ENCODE results near the gene CHAF1B. TPM values are rescaled to one million over a fixed set of nuclear protein-coding genes. Genes with fewer than 3 reads are reported as not detected.

The CHAF1B gene
- total RNA-seq, 4 donors from 2014 or later, result 1.2 to 3.9 (median 2.6) TPM

DNA sequence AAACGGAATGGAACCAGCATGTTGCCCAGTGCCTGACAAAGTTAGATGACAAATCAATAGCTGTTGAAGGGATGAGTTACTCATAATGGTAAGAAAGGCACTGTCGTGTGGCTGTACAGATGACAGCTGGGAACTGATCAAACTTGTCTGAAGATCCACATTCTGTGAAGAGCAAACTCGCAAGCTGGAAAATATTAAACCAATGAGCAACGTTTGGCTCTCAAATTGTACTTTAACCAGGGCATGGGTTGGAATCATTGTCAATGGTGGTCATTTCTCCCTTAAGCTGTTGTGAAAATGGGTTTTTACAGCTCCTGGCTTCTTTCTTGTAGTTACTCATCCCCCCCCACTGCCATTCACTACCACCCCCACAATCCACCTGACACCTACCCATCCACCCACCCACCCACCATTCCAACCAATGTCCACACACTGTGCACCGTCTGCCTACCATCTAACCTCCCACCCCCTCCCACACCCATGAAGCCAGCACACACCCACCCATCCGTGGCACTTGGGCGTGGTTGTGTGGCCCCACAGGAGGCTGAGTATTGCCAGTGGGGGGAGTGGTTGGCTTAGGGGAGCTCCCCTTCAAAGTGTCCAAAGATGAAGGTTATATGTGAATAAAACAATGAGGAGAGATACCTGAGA is 48.0 kb downstream of the CHAF1B start:
- WGBS, result 74% methylated on average over 7 of the region's 7 CpGs
- TF ChIP-seq CTCF (IDR thresholded peaks at IDR 0.05) (no peak), POLR2AphosphoS5 (IDR thresholded peaks at IDR 0.05) (no peak)
- Histone ChIP-seq H3K27ac (no peak overlapping the region), H3K9me3 (no peaks in the 10 kb centered on the region), H3K27me3 (no peaks in the 10 kb centered on the region), H3K4me1 (peaks cover 12% of the 10 kb centered on the region), H3K36me3 (no peaks in the 10 kb centered on the region), H3K4me3 (no peak overlapping the region)
- DNase-seq (ENCODE audit: low spot score in 2 of 2), result no peak

GRCh38 chr21:36434144-36434543 is 49.0 kb downstream of the CHAF1B start:
- Histone ChIP-seq H3K27ac (no peak overlapping the region), H3K4me1 (peaks cover 12% of the 10 kb centered on the region), H3K9me3 (no peaks in the 10 kb centered on the region), H3K4me3 (no peak overlapping the region), H3K27me3 (no peaks in the 10 kb centered on the region), H3K36me3 (no peaks in the 10 kb centered on the region)
- TF ChIP-seq POLR2A (IDR thresholded peaks at IDR 0.05), result no peak
- no peak for TF ChIP-seq POLR2AphosphoS5 (IDR thresholded peaks at IDR 0.05)
- no peak for TF ChIP-seq EP300 (IDR thresholded peaks at IDR 0.05)
- no peak for TF ChIP-seq CTCF (IDR thresholded peaks at IDR 0.05)
- no peak for DNase-seq (ENCODE audit: low spot score in 2 of 2)
- WGBS, result 94% methylated on average over 6 of the region's 6 CpGs

GRCh38 chr21:36436829-36437744 is 51.9 kb downstream of the CHAF1B start:
- WGBS, result 92% methylated on average over 5 of the region's 5 CpGs

DNA sequence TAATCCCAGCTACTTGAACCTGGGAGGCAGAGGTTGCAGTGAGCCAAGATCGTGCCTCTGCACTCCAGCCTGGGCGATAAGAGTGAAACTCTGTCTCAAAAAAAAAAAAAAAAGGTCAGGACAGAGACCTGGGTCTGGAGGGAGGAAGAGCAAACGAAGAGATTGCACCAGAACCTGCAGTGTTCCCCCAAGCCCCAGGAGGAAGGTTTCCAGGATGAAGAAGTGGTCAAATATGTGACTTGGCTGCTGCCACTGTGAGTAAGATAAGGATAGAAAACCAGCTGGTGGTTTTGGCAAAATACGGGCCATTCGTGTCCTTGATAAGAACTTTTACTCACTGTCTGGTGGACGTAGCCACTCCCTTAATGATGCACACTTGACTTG is 52.5 kb downstream of the CHAF1B start:
- no peaks in the 10 kb centered on the region for H3K36me3 ChIP-seq
- H3K4me1 ChIP-seq, result no peaks in the 10 kb centered on the region
- H3K27me3 ChIP-seq, result no peaks in the 10 kb centered on the region
- 52% methylated on average over 6 of the region's 6 CpGs for WGBS
- H3K4me3 ChIP-seq, result no peak overlapping the region
- TF ChIP-seq POLR2A (IDR thresholded peaks at IDR 0.05) (no peak), POLR2AphosphoS5 (IDR thresholded peaks at IDR 0.05) (no peak), EP300 (IDR thresholded peaks at IDR 0.05) (no peak), CTCF (IDR thresholded peaks at IDR 0.05) (no peak)
- no peaks in the 10 kb centered on the region for H3K9me3 ChIP-seq
- DNase-seq (ENCODE audit: low spot score in 2 of 2), result no peak
- H3K27ac ChIP-seq, result no peak overlapping the region

More at GRCh38 chr21:36436829-36437744, 51.9 kb downstream of the CHAF1B start:
- Histone ChIP-seq H3K27me3 (no peaks in the 10 kb centered on the region), H3K27ac (no peak overlapping the region), H3K4me3 (no peak overlapping the region), H3K9me3 (no peaks in the 10 kb centered on the region), H3K36me3 (no peaks in the 10 kb centered on the region), H3K4me1 (no peaks in the 10 kb centered on the region)
- no peak for DNase-seq (ENCODE audit: low spot score in 2 of 2)
- TF ChIP-seq POLR2A (IDR thresholded peaks at IDR 0.05) (no peak), EP300 (IDR thresholded peaks at IDR 0.05) (no peak), CTCF (IDR thresholded peaks at IDR 0.05) (no peak), POLR2AphosphoS5 (IDR thresholded peaks at IDR 0.05) (no peak)

DNA sequence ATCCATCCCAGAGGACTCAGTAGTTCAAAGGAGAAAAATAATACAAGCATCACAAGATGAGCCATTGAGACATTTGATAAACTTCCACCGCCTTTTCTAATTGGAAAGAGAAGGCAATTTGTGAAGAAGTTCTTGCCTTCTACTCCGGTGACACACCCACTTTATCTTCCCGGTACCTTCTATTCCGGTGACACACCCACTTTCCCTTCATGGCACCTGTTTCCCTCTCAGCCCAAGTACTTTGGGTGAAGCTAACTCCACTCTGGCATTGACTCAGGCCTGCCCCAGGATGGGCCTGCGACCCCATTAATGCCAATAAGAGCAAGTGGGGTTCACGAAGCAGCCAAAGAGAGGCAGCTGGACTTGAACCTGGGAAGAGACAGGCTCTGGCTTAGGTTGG is 56.5 kb downstream of the CHAF1B start:
- TF ChIP-seq POLR2A (IDR thresholded peaks at IDR 0.05), result no peak
- no peak for TF ChIP-seq EP300 (IDR thresholded peaks at IDR 0.05)
- no peak for TF ChIP-seq POLR2AphosphoS5 (IDR thresholded peaks at IDR 0.05)
- TF ChIP-seq CTCF (IDR thresholded peaks at IDR 0.05), result no peak
- no peak overlapping the region for H3K27ac ChIP-seq
- no peaks in the 10 kb centered on the region for H3K4me1 ChIP-seq
- no peak for DNase-seq (ENCODE audit: low spot score in 2 of 2)
- no peaks in the 10 kb centered on the region for H3K27me3 ChIP-seq
- no peaks in the 10 kb centered on the region for H3K9me3 ChIP-seq
- 92% methylated on average over 6 of the region's 6 CpGs for WGBS
- no peak overlapping the region for H3K4me3 ChIP-seq
- no peaks in the 10 kb centered on the region for H3K36me3 ChIP-seq

Data from suprapubic skin (tissue), 4 donors.